K562 (cell line): Measurements from ENCODE around the gene EHBP1L1. TPM values are rescaled to one million over a fixed set of nuclear protein-coding genes. Genes with fewer than 3 reads are reported as not detected.

ENCODE experiments used
- CEBPB ChIP-seq: fragments of 450-650 bp; IDR thresholded peaks from 2 replicates; pipeline ENCODE4 v1.6.1; 2016; ENCODE audit warnings: missing genetic modification characterization, missing compliant biosample characterization
- polyA plus RNA-seq, 8 experiments: library from polyadenylated mRNA; depleted of rRNA in 4 of 8; stranded (reverse) in 5 of 8; unstranded in 3 of 8; fragments of >200 nt; fragmentation: Nextera tagmentation in 2 of 8; fragmentation: Illumina TruSeq in 1 of 8; extraction: Ambion mirVana in 2 of 8; extraction: Trizol in 1 of 8; gene quantifications; 2 replicates each; pipeline versions ENCODE4 v1.2.1 to v1.2.3, GENCODE V29; 2011 to 2014; ENCODE audit warnings: inconsistent platforms in 1 of 8, missing spikeins in 1 of 8
- total RNA-seq, 7 experiments: library from RNA; depleted of rRNA in 6 of 7; stranded (reverse); fragments of >200 nt in 6 of 7; fragmentation: Illumina TruSeq in 2 of 7; extraction: Trizol in 2 of 7; gene quantifications; 2 replicates each; pipeline versions ENCODE4 v1.2.1 to v1.2.3, GENCODE V29; 2011 to 2021; ENCODE audit warnings: low replicate concordance in 1 of 7
- TF ChIP-seq, protein P1 (sequence below): sonication (generic); formaldehyde crosslinking; IDR thresholded peaks from 2 replicates; pipeline ENCODE4 v1.8.0; 2023; ENCODE audit warnings: missing genetic modification reagents, mild to moderate bottlenecking, borderline replicate concordance
- TF ChIP-seq, protein P2 (sequence below): sonication (generic); formaldehyde crosslinking; IDR thresholded peaks from 2 replicates; pipeline ENCODE4 v1.5.0; 2020; ENCODE audit warnings: missing genetic modification reagents
- TF ChIP-seq, protein P3 (sequence below): fragments of 450-650 bp; formaldehyde crosslinking; IDR thresholded peaks from 2 replicates; pipeline ENCODE4 v1.4.0; 2020; ENCODE audit warnings: mild to moderate bottlenecking, moderate library complexity

The EHBP1L1 gene
- total and polyA plus RNA-seq, 9 of the 15 experiments (the other 6 are each of a cell fraction or from before 2014, with no cell fraction given) = 0.03 to 87.1 (median 26.3) TPM

DNA sequence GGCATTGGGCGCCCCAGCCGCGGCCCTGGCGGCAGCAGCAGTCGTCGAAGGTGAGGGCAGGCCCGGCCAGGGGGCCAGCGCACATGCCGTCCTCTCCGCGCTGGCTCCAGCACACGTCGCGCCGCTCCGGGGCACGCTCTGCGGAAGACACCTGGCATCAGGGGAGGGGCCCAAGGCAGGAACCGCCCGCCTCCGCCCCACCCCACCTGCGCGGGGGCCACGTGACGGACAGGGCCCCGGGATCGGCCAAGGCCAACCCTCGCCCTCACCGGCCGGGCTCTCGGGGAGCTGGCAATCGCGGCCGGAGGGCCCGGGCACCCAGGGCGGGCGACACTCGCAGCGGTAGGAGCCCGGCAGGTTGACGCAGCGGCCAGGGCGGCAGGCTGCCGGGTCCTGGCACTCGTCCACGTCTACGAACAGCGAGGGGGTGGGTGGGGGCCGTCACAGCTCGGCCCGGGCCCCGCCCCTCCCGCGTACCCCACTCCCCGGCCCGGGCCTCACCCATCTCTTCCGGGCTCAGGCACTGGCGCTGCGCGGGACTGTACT lies 36.0 kb upstream of the EHBP1L1 start (continued):
- TF ChIP-seq, protein P1, sequence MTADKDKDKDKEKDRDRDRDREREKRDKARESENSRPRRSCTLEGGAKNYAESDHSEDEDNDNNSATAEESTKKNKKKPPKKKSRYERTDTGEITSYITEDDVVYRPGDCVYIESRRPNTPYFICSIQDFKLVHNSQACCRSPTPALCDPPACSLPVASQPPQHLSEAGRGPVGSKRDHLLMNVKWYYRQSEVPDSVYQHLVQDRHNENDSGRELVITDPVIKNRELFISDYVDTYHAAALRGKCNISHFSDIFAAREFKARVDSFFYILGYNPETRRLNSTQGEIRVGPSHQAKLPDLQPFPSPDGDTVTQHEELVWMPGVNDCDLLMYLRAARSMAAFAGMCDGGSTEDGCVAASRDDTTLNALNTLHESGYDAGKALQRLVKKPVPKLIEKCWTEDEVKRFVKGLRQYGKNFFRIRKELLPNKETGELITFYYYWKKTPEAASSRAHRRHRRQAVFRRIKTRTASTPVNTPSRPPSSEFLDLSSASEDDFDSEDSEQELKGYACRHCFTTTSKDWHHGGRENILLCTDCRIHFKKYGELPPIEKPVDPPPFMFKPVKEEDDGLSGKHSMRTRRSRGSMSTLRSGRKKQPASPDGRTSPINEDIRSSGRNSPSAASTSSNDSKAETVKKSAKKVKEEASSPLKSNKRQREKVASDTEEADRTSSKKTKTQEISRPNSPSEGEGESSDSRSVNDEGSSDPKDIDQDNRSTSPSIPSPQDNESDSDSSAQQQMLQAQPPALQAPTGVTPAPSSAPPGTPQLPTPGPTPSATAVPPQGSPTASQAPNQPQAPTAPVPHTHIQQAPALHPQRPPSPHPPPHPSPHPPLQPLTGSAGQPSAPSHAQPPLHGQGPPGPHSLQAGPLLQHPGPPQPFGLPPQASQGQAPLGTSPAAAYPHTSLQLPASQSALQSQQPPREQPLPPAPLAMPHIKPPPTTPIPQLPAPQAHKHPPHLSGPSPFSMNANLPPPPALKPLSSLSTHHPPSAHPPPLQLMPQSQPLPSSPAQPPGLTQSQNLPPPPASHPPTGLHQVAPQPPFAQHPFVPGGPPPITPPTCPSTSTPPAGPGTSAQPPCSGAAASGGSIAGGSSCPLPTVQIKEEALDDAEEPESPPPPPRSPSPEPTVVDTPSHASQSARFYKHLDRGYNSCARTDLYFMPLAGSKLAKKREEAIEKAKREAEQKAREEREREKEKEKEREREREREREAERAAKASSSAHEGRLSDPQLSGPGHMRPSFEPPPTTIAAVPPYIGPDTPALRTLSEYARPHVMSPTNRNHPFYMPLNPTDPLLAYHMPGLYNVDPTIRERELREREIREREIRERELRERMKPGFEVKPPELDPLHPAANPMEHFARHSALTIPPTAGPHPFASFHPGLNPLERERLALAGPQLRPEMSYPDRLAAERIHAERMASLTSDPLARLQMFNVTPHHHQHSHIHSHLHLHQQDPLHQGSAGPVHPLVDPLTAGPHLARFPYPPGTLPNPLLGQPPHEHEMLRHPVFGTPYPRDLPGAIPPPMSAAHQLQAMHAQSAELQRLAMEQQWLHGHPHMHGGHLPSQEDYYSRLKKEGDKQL = no peak
- no peak for TF ChIP-seq CEBPB (tag)
- TF ChIP-seq, protein P2, sequence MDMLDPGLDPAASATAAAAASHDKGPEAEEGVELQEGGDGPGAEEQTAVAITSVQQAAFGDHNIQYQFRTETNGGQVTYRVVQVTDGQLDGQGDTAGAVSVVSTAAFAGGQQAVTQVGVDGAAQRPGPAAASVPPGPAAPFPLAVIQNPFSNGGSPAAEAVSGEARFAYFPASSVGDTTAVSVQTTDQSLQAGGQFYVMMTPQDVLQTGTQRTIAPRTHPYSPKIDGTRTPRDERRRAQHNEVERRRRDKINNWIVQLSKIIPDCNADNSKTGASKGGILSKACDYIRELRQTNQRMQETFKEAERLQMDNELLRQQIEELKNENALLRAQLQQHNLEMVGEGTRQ = 0 out of 2 replicates have a peak, but pooled peaks have one; percentile 10
- TF ChIP-seq, protein P3, sequence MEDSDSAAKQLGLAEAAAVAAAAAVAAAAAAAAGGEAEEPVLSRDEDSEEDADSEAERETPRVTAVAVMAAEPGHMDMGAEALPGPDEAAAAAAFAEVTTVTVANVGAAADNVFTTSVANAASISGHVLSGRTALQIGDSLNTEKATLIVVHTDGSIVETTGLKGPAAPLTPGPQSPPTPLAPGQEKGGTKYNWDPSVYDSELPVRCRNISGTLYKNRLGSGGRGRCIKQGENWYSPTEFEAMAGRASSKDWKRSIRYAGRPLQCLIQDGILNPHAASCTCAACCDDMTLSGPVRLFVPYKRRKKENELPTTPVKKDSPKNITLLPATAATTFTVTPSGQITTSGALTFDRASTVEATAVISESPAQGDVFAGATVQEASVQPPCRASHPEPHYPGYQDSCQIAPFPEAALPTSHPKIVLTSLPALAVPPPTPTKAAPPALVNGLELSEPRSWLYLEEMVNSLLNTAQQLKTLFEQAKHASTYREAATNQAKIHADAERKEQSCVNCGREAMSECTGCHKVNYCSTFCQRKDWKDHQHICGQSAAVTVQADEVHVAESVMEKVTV (CRISPR knock-in tag) = 0 out of 2 replicates have a peak, but pooled peaks have one; percentile 24
